Measurements from ENCODE around the gene SERINC2. TPM values are rescaled to one million over a fixed set of nuclear protein-coding genes. Genes with fewer than 3 reads are reported as not detected.

The SERINC2 gene
- total and polyA plus RNA-seq, 2 of the 8 experiments (the other 6 are each of a cell fraction or from before 2014, with no cell fraction given) = 31.4 to 60.0 TPM

DNA sequence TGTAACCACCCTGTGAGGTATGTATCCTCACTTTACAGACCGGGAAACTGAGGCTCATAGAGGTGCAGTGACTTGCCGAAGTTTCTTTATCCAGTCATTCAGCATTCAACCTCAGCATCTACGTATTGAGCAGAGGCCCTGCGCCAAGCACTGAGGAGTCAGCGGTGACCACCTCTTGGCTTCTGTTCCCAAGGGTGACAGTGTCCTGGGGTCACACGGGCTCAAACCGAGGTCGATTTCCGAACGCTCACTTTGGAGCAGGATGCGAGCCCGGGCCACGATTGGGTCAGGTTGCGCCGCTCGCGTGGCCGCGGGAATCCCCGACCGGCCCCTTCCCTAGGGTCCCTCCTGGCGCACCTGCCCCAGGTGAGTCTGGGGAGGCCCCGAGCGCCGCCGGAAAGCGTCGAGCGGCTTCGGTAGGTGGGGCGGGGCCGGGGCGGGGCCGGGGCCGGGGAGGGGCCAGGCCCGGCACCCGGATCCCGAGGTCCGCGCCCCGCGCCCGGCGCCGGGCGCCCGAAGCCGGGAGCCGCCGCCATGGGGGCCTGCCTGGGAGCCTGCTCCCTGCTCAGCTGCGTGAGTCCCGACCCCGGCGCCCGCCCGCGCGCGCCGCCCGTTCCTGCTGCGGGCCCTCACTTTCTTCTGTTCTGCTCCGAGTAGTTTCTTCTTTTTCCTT, at the start of gene SERINC2 (continued):
- no peak for TF ChIP-seq JUND (IDR thresholded peaks at IDR 0.05; ENCODE audit: low read length)
- TF ChIP-seq TBP (IDR thresholded peaks at IDR 0.05; ENCODE audit: low read depth, low read length) = 0 out of 2 replicates have a peak, but pooled peaks have one; percentile 15
- TF ChIP-seq TAF1 (IDR thresholded peaks at IDR 0.05; ENCODE audit: low read depth, low read length) = 0 out of 2 replicates have a peak, but pooled peaks have one; percentile 52
- TF ChIP-seq POLR2A (IDR thresholded peaks at IDR 0.05; ENCODE audit: control extremely low read depth in 1 of 2, low read depth in 2 of 2, low read length in 2 of 2) = peak in 1 of 2 experiments; percentile 55; a peak in 2 of 3 replicates
- no peak for TF ChIP-seq SP4 (IDR thresholded peaks at IDR 0.05; ENCODE audit: low read length)
